ENCODE data around the gene INPP5J.
"Not testable (repeated sequence)": the region's sequence is repeated elsewhere in the genome, so short reads cannot be mapped to it uniquely, and the experiment has no call there.

INPP5J gene

DNA sequence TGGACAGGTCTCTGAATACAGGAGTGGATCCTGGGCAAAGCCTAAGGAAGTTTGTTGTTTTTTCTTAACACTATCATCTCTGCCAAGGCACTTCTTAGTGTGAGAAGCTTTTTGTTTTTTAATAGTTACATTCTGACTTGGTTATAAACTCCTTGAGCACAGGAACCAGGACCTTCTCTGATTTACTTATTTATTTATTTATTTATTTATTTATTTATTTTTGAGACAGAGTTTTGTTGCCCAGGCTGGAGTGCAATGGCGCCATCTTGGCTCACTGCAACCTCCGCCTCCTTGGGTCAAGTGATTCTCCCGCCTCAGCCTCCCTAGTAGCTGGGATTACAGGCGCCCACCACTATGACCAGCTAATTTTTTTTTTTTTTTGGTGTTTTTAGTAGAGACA, 48.2 kb downstream of the INPP5J start (continued):
- peak; percentile 42 for TF ChIP-seq ZNF555 (tag by site-specific recombination; conservative IDR thresholded peaks at IDR 0.05)
- TF ChIP-seq MYNN (tag by site-specific recombination; IDR thresholded peaks at IDR 0.05; ENCODE audit: borderline replicate concordance): no peak
- TF ChIP-seq ZNF654 (tag by site-specific recombination; IDR thresholded peaks at IDR 0.05; ENCODE audit: low read depth): peak; percentile 14; the same call in 1 of the 2 replicates
- TF ChIP-seq, protein P1, sequence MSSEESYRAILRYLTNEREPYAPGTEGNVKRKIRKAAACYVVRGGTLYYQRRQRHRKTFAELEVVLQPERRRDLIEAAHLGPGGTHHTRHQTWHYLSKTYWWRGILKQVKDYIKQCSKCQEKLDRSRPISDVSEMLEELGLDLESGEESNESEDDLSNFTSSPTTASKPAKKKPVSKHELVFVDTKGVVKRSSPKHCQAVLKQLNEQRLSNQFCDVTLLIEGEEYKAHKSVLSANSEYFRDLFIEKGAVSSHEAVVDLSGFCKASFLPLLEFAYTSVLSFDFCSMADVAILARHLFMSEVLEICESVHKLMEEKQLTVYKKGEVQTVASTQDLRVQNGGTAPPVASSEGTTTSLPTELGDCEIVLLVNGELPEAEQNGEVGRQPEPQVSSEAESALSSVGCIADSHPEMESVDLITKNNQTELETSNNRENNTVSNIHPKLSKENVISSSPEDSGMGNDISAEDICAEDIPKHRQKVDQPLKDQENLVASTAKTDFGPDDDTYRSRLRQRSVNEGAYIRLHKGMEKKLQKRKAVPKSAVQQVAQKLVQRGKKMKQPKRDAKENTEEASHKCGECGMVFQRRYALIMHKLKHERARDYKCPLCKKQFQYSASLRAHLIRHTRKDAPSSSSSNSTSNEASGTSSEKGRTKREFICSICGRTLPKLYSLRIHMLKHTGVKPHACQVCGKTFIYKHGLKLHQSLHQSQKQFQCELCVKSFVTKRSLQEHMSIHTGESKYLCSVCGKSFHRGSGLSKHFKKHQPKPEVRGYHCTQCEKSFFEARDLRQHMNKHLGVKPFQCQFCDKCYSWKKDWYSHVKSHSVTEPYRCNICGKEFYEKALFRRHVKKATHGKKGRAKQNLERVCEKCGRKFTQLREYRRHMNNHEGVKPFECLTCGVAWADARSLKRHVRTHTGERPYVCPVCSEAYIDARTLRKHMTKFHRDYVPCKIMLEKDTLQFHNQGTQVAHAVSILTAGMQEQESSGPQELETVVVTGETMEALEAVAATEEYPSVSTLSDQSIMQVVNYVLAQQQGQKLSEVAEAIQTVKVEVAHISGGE (tag by site-specific recombination; conservative IDR thresholded peaks at IDR 0.05; ENCODE audit: low read depth): 0 out of 2 replicates have a peak, but pooled peaks have one; percentile 24

DNA sequence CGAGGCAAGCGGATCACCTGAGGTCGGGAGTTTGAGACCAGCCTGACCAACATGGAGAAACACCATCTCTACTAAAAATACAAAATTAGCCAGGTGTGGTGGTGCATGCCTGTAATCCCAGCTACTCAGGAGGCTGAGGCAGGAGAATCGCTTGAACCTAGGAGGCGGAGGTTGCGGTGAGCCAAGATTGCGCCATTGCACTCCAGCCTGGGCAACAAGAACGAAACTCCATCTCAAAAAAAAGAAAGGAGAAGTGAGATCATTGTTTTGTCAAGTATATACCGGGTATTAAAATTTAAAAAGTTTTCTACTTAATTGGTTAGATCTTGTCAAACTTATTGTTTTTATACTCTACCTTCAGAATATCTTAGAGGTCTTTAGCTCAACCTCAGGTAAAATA, 49.0 kb downstream of the INPP5J start:
- H3K4me1 ChIP-seq (ENCODE audit: control insufficient read depth, insufficient read depth, low read length): peaks cover 11% of the 10 kb centered on the region
- H3K4me3 ChIP-seq (ENCODE audit: low read depth, low read length); H3K9me3 ChIP-seq (ENCODE audit: control insufficient read depth, insufficient read depth, low read depth, low read length); H3K27ac ChIP-seq (ENCODE audit: extremely low read depth, low read depth, low read length); H3K36me3 ChIP-seq (ENCODE audit: control insufficient read depth in 2 of 2, insufficient read depth in 1 of 2, low read length in 2 of 2): not testable (repeated sequence)
- POLR2A ChIA-PET: interaction anchor here (0.6 kb wide), 1 partner anchor 51 kb away, joined by 7 read pairs; no protein-coding TSS in a partner anchor
- CTCF ChIA-PET: interaction anchor here (0.7 kb wide), 3 partner anchors 38 to 121 kb away, joined by 3 read pairs; no protein-coding TSS in a partner anchor

DNA sequence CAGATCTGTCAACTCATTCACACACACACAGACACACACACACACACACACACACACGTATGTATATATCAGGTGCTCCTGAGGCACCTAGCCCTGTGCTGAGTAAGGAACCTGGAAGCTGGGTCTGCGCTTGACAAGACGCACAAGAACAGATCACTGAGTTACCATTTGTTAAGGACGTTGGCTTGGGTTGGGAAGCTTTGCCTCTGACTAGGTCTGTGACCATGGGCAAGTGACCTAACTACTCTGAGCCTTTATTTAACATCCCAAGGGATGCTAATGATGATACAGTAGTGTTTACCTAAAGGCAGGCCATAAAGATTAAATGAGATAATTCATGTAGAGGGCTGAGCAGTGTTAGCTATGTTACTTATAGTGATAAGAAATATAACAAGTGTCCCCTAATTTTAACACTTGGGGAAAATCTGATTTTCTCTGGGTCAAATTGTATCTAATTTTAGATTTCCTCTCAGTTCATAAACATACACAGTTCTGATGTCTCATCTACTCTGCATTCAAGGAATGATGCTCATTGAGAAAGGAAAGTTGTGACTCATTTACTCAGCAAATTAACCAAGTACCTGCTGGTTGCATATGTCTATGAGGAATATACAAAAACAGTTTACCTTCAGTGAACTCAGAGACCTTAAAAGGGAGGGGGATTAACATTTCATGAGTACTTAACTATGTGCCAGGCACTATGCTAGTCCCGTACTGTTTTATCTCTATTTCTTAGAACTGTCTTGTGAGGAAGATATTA, 50.8 kb downstream of the INPP5J start:
- Histone ChIP-seq H3K4me1 (ENCODE audit: control insufficient read depth, insufficient read depth, low read length) (peaks cover 11% of the 10 kb centered on the region), H3K27ac (ENCODE audit: extremely low read depth, low read depth, low read length) (no peak overlapping the region), H3K36me3 (ENCODE audit: control insufficient read depth in 2 of 2, insufficient read depth in 1 of 2, low read length in 2 of 2) (peaks cover 0 to 8% of the 10 kb centered on the region in 2 experiments; a peak in 2 of 3 replicates), H3K9me3 (ENCODE audit: control insufficient read depth, insufficient read depth, low read depth, low read length) (no peaks in the 10 kb centered on the region), H3K4me3 (ENCODE audit: low read depth, low read length) (no peak overlapping the region)
- CTCF ChIA-PET: interaction anchor here (0.9 to 1.6 kb wide), 3 partner anchors 39 to 100 kb away, joined by 3 to 6 read pairs (median 5); partner anchors contain the start of gene LIMK2
- POLR2A ChIA-PET: no interaction called here
- TF ChIP-seq, protein P2, sequence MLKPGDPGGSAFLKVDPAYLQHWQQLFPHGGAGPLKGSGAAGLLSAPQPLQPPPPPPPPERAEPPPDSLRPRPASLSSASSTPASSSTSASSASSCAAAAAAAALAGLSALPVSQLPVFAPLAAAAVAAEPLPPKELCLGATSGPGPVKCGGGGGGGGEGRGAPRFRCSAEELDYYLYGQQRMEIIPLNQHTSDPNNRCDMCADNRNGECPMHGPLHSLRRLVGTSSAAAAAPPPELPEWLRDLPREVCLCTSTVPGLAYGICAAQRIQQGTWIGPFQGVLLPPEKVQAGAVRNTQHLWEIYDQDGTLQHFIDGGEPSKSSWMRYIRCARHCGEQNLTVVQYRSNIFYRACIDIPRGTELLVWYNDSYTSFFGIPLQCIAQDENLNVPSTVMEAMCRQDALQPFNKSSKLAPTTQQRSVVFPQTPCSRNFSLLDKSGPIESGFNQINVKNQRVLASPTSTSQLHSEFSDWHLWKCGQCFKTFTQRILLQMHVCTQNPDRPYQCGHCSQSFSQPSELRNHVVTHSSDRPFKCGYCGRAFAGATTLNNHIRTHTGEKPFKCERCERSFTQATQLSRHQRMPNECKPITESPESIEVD (tag by site-specific recombination; IDR thresholded peaks at IDR 0.05): 0 out of 2 replicates have a peak, but pooled peaks have one; percentile 17
- TF ChIP-seq ZNF585B (tag by site-specific recombination; IDR thresholded peaks at IDR 0.05) (no peak), ZBTB17 (tag by site-specific recombination; IDR thresholded peaks at IDR 0.05) (no peak), ZNF658 (tag by site-specific recombination; IDR thresholded peaks at IDR 0.05) (no peak), ZNF366 (tag by site-specific recombination; conservative IDR thresholded peaks at IDR 0.05) (no peak), ZNF660 (tag by site-specific recombination; IDR thresholded peaks at IDR 0.05) (no peak), ZNF629 (tag by site-specific recombination; IDR thresholded peaks at IDR 0.05) (peak; percentile 27; the same call in 1 of the 2 replicates), ZNF549 (tag by site-specific recombination; IDR thresholded peaks at IDR 0.05) (no peak), KLF1 (tag by site-specific recombination; IDR thresholded peaks at IDR 0.05) (no peak), ZNF114 (tag by site-specific recombination; IDR thresholded peaks at IDR 0.05) (no peak), REPIN1 (tag by site-specific recombination; IDR thresholded peaks at IDR 0.05; ENCODE audit: low read depth) (no peak), OSR2 (tag by site-specific recombination; IDR thresholded peaks at IDR 0.05) (peak; percentile 49; the same call in 1 of the 2 replicates), ZNF664 (tag by site-specific recombination; IDR thresholded peaks at IDR 0.05) (peak; percentile 63; the same call in 1 of the 2 replicates), GLIS2 (tag by site-specific recombination; IDR thresholded peaks at IDR 0.05) (no peak), ZNF707 (tag by site-specific recombination; IDR thresholded peaks at IDR 0.05) (no peak), ZNF19 (tag by site-specific recombination; IDR thresholded peaks at IDR 0.05; ENCODE audit: low read depth) (no peak), ZNF624 (tag by site-specific recombination; IDR thresholded peaks at IDR 0.05) (no peak)
- TF ChIP-seq, protein P3, sequence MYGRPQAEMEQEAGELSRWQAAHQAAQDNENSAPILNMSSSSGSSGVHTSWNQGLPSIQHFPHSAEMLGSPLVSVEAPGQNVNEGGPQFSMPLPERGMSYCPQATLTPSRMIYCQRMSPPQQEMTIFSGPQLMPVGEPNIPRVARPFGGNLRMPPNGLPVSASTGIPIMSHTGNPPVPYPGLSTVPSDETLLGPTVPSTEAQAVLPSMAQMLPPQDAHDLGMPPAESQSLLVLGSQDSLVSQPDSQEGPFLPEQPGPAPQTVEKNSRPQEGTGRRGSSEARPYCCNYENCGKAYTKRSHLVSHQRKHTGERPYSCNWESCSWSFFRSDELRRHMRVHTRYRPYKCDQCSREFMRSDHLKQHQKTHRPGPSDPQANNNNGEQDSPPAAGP (tag by site-specific recombination; IDR thresholded peaks at IDR 0.05): no peak
- TF ChIP-seq, protein P4, sequence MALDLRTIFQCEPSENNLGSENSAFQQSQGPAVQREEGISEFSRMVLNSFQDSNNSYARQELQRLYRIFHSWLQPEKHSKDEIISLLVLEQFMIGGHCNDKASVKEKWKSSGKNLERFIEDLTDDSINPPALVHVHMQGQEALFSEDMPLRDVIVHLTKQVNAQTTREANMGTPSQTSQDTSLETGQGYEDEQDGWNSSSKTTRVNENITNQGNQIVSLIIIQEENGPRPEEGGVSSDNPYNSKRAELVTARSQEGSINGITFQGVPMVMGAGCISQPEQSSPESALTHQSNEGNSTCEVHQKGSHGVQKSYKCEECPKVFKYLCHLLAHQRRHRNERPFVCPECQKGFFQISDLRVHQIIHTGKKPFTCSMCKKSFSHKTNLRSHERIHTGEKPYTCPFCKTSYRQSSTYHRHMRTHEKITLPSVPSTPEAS (tag by site-specific recombination; IDR thresholded peaks at IDR 0.05): peak; percentile 50
- TF ChIP-seq, protein P5, sequence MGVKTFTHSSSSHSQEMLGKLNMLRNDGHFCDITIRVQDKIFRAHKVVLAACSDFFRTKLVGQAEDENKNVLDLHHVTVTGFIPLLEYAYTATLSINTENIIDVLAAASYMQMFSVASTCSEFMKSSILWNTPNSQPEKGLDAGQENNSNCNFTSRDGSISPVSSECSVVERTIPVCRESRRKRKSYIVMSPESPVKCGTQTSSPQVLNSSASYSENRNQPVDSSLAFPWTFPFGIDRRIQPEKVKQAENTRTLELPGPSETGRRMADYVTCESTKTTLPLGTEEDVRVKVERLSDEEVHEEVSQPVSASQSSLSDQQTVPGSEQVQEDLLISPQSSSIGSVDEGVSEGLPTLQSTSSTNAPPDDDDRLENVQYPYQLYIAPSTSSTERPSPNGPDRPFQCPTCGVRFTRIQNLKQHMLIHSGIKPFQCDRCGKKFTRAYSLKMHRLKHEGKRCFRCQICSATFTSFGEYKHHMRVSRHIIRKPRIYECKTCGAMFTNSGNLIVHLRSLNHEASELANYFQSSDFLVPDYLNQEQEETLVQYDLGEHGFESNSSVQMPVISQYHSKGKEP (tag by site-specific recombination; IDR thresholded peaks at IDR 0.05): no peak

Data from HEK293 (cell line).